ENCODE results near the gene HOXA10.

HOXA10 gene

GRCh38 chr7:27151341-27151930, 22.7 kb downstream of the HOXA10 start:
- H3K27ac ChIP-seq, result peak overlapping the region; percentile 94
- TF ChIP-seq, protein P1, sequence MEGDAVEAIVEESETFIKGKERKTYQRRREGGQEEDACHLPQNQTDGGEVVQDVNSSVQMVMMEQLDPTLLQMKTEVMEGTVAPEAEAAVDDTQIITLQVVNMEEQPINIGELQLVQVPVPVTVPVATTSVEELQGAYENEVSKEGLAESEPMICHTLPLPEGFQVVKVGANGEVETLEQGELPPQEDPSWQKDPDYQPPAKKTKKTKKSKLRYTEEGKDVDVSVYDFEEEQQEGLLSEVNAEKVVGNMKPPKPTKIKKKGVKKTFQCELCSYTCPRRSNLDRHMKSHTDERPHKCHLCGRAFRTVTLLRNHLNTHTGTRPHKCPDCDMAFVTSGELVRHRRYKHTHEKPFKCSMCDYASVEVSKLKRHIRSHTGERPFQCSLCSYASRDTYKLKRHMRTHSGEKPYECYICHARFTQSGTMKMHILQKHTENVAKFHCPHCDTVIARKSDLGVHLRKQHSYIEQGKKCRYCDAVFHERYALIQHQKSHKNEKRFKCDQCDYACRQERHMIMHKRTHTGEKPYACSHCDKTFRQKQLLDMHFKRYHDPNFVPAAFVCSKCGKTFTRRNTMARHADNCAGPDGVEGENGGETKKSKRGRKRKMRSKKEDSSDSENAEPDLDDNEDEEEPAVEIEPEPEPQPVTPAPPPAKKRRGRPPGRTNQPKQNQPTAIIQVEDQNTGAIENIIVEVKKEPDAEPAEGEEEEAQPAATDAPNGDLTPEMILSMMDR (conservative IDR thresholded peaks at IDR 0.05), result no peak

DNA sequence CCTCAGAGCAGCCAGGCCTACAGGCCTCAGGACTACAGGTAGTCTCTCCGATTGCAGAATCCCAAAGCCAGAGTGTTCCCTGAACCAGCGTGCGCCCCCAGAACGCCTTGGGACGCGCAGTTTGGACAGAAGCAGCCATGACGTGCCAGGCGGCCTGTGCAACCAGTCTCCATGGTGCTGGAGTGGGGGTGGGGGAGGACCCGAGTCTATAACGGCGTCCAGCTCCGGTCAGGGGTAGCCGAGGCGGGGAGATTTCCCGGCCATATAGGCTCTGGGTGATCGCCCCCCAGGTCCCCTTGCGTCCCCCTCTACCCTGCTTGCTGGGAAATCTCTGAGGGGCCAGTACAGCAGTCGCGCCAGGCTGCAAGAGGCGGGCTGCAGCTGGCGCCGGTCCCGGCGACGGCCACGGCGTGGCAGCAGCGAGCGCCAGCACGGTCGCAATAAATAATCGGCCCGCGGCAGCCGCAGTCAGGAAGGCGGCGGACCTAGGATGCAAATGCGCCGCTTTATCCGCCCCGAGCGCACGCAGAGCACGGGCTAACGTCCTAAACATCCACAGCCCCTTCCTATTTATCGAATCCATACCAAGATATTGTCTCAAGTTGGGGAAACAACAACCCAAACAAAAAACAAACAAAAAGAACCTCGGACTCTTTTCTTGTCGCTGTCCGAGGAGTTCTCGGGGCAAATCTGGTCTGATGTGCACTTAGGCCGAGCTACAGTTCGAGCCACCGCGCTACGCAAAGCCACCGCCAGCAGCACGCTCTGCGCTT, 23.4 kb downstream of the HOXA10 start:
- TF ChIP-seq, protein P1 (conservative IDR thresholded peaks at IDR 0.05), result peak; percentile 95
- H3K27ac ChIP-seq, result peak overlapping the region; percentile 94

GRCh38 chr7:27149842-27150567, 24.1 kb downstream of the HOXA10 start:
- H3K27ac ChIP-seq, result peak overlapping the region; percentile 94
- TF ChIP-seq, protein P1 (conservative IDR thresholded peaks at IDR 0.05), result no peak

DNA sequence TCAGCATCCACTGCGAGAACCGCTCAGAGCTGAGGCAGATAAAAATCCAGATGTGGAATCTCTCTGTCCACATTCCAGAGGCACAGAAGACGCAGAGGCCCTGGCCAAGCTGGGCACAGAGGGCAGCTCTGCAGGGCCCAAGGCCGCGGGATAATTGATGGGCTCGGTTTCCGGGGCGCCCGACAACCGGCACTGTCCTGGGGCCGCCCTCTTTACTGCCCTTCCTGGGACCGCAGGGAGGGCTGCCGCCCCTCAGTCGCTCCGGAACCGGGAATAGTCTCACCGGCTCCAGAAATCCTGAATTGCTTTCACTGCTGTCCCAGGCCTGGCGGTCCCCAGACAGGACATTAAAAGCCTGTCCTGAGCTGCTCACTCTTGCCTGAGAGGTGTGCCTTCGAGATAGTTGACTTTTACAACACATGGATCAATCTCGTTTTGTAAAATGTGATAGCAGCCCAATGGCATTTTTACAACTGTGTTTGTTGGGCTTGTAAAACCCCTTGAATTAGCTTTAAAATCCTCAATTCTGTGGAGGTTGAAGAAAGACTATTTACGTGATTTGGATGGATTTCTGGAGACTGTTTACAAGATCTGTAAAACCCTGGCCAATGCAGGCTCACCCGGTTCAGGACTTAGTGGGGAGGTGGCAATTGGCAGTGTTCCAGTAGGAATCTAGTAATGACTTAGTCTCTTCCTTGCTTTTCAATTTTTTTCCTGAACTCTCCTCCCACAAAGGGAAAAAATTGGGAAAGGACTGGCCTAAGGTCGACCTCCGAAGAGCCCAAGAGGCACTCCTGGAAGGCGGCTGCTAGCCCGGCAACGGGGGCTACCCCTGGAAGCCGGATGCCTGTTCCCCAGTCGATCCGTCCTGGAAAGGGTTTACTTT, 25.1 kb downstream of the HOXA10 start:
- H3K27ac ChIP-seq, result peak overlapping the region; percentile 94
- TF ChIP-seq, protein P1 (conservative IDR thresholded peaks at IDR 0.05), result no peak

- TF ChIP-seq, protein P1 (conservative IDR thresholded peaks at IDR 0.05), result no peak
- H3K27ac ChIP-seq, result peak overlapping the region; percentile 94
Observed at GRCh38 chr7:27148031-27148755, 25.9 kb downstream of the HOXA10 start.

DNA sequence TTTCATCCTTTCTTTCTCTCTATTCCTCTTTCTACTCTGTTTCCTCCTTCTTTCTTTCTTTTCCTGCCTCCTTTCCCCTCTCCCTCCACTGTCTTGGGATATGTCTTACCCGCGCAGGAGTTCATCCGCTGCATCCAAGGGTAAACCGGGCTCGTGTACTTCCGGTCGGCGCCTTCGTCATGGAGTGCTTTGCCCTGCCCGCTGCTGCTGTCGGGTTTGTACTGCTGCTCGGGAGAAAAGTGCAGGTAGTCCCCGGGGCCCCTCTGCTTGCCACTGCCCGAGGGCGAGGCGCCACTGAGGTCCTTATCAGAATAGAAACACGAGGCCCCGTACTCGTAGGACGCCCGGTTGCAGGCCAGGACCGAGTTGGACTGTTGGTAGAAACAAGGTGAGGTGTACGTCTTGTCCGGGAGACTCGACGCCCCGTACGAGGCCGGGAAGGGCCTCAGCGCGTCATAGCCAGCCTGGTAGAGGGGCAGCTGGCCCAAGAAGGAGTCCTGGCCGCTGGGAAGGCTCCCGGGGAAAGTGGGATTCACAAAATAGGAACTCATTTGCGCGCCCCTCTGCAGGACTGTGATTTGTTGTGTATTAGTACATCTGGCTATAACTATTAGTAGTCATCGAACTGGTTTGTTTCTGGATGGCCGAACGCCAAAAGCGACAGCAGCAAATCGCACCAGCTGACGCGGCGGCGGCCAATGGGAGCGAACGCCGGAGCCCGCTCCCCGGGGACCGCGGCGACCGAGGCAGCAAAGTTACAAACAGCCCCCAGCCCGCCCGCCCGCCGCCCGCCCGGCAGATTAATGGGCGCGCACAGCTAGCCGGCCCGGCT, 26.7 kb downstream of the HOXA10 start, which contains the start of gene HOXA6:
TSS of gene HOXA6 (minus strand) at position 576 of the 832 bp plus-strand sequence. CDS start at position 551, 25 bp downstream.
- TF ChIP-seq, protein P1 (conservative IDR thresholded peaks at IDR 0.05), result no peak
- H3K27ac ChIP-seq, result peak within 1 kb of the TSS; percentile 94

Data from VCaP (cell line).